ENCODE results near the gene TRANK1.

DNA sequence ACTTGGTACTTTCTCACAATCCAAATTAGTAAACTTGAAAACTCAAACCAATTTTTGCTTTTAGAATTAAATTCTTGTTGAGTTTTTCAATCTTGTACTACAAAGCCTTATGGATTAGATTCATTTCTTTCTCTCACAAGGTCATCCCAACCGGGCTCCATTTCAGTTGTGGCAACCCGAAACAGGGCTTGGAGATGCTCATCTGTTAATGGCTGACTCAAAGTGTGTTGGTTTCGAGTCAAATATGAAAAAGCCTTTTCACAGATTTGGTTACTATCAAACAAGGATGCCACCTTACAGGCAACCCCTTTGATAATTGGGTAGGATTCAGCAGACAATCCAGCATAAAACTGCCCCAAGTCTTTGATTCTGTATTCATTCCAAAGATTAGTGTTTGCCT is 46.3 kb upstream of the TRANK1 start:
- TF ChIP-seq EZH2 (IDR thresholded peaks at IDR 0.05), result no peak
- TF ChIP-seq, protein P1, sequence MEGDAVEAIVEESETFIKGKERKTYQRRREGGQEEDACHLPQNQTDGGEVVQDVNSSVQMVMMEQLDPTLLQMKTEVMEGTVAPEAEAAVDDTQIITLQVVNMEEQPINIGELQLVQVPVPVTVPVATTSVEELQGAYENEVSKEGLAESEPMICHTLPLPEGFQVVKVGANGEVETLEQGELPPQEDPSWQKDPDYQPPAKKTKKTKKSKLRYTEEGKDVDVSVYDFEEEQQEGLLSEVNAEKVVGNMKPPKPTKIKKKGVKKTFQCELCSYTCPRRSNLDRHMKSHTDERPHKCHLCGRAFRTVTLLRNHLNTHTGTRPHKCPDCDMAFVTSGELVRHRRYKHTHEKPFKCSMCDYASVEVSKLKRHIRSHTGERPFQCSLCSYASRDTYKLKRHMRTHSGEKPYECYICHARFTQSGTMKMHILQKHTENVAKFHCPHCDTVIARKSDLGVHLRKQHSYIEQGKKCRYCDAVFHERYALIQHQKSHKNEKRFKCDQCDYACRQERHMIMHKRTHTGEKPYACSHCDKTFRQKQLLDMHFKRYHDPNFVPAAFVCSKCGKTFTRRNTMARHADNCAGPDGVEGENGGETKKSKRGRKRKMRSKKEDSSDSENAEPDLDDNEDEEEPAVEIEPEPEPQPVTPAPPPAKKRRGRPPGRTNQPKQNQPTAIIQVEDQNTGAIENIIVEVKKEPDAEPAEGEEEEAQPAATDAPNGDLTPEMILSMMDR (IDR thresholded peaks at IDR 0.05 in 2 of 3, conservative IDR thresholded peaks at IDR 0.05 in 1 of 3; ENCODE audit: borderline replicate concordance in 1 of 3, insufficient read depth in 1 of 3, low read depth in 2 of 3, low read length in 2 of 3), result no peak
- no peak for TF ChIP-seq RAD21 (IDR thresholded peaks at IDR 0.05; ENCODE audit: low read depth)
